GM19455 (cell line): Measurements from ENCODE around the gene ST7L.
A peak's percentile ranks its signal among the peaks of the same experiment; 100 is the strongest.
"Not testable (repeated sequence)": the region's sequence is repeated elsewhere in the genome, so short reads cannot be mapped to it uniquely, and the experiment has no call there.

Experiments
- ATAC-seq: cut with Tn5 transposase; IDR thresholded peaks from one replicate; pipeline ENCODE4 v1.9.1; 2021; ENCODE audit not compliant: unreplicated experiment

Gene ST7L

GRCh38 chr1:112618721-112619517 lies at the start of gene ST7L:
Gene ST7L (minus strand): TSS chr1:112619141. CDS start chr1:112619113, 28 bp downstream.
- no peak for ATAC-seq

GRCh38 chr1:112666946-112667345 lies 48.0 kb upstream of the ST7L start:
- ATAC-seq, result no peak

GRCh38 chr1:112665857-112666256 lies 46.9 kb upstream of the ST7L start:
- no peak for ATAC-seq

- no peak for ATAC-seq
Observed at GRCh38 chr1:112651205-112651604, 32.3 kb upstream of the ST7L start.

GRCh38 chr1:112646225-112646624 lies 27.3 kb upstream of the ST7L start:
- no peak for ATAC-seq

- no peak for ATAC-seq
Observed at GRCh38 chr1:112643080-112643479, 24.1 kb upstream of the ST7L start.

- ATAC-seq, result not testable (repeated sequence)
Observed at GRCh38 chr1:112640437-112640836, 21.5 kb upstream of the ST7L start.

- no peak for ATAC-seq
Observed at GRCh38 chr1:112638110-112638428, 19.1 kb upstream of the ST7L start.

GRCh38 chr1:112637254-112638109 lies 18.5 kb upstream of the ST7L start:
- ATAC-seq, result no peak

- ATAC-seq, result no peak
Observed at GRCh38 chr1:112636597-112637253, 17.8 kb upstream of the ST7L start.

GRCh38 chr1:112636056-112636455 lies 17.1 kb upstream of the ST7L start:
- no peak for ATAC-seq

- no peak for ATAC-seq
Observed at GRCh38 chr1:112634367-112634766, 15.4 kb upstream of the ST7L start.

GRCh38 chr1:112633628-112634027 lies 14.7 kb upstream of the ST7L start:
- ATAC-seq, result no peak

GRCh38 chr1:112629256-112629655 lies 10.3 kb upstream of the ST7L start:
- ATAC-seq, result no peak

- no peak for ATAC-seq
Observed at GRCh38 chr1:112628516-112628915, 9.6 kb upstream of the ST7L start.

GRCh38 chr1:112626887-112627286 lies 7.9 kb upstream of the ST7L start:
- ATAC-seq, result no peak

- ATAC-seq, result no peak
Observed at GRCh38 chr1:112626193-112626592, 7.3 kb upstream of the ST7L start.

GRCh38 chr1:112625696-112626095 lies 6.8 kb upstream of the ST7L start:
- no peak for ATAC-seq

- ATAC-seq, result not testable (repeated sequence)
Observed at GRCh38 chr1:112624493-112624892, 5.6 kb upstream of the ST7L start.

GRCh38 chr1:112620377-112620695 lies 1.4 kb upstream of the ST7L start:
- ATAC-seq, result no peak

GRCh38 chr1:112619518-112620376 lies 806 bp upstream of the ST7L start, which contains the start of gene CAPZA1:
Gene CAPZA1 (plus strand): TSS chr1:112619832. CDS start chr1:112619845, 13 bp downstream.
- peak; percentile 74 for ATAC-seq
